ENCODE measurements around the gene DENND6A.

DNA sequence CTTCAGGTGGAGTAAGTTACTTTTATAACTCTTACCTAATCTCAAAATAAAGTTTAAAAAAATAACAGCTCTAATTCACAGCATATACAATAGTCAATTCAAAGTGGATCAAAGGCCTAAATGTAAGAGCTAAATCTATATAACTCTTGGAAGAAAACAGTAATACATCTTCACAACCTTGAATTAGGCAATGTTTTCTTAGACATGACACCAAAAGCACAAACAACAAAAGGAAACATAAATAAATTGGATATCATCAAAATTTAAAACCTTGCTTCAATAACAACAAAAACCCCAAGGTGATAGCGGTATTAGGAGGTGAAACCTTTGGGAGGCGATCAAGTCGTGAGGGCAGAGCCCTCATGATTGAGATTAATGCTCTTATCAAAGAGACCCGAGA lies 12.8 kb downstream of the DENND6A start:
- TF ChIP-seq, protein P1, sequence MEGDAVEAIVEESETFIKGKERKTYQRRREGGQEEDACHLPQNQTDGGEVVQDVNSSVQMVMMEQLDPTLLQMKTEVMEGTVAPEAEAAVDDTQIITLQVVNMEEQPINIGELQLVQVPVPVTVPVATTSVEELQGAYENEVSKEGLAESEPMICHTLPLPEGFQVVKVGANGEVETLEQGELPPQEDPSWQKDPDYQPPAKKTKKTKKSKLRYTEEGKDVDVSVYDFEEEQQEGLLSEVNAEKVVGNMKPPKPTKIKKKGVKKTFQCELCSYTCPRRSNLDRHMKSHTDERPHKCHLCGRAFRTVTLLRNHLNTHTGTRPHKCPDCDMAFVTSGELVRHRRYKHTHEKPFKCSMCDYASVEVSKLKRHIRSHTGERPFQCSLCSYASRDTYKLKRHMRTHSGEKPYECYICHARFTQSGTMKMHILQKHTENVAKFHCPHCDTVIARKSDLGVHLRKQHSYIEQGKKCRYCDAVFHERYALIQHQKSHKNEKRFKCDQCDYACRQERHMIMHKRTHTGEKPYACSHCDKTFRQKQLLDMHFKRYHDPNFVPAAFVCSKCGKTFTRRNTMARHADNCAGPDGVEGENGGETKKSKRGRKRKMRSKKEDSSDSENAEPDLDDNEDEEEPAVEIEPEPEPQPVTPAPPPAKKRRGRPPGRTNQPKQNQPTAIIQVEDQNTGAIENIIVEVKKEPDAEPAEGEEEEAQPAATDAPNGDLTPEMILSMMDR (IDR thresholded peaks at IDR 0.05): no peak
- no peak for TF ChIP-seq EZH2 (IDR thresholded peaks at IDR 0.05)

All from neural progenitor cell (in vitro differentiated cells).